Daoy (cell line): ENCODE results near the gene KCNQ1OT1. TPM values are rescaled to one million over a fixed set of nuclear protein-coding genes. Genes with fewer than 3 reads are reported as not detected.

Source experiments
- DNase-seq: peaks from one replicate; pipeline ENCODE4 v3.0.0-alpha.2; 2015; ENCODE audit warnings: low read depth
- total RNA-seq: library from RNA; depleted of rRNA; stranded (reverse); fragments of >200 nt; shearing (Covaris generic); gene quantifications from 2 replicates; pipeline ENCODE4 v1.2.3, GENCODE V29; 2014; rRNA removed

Gene KCNQ1OT1
- 0.77 and 1.1 TPM in 2 replicates for total RNA-seq

DNA sequence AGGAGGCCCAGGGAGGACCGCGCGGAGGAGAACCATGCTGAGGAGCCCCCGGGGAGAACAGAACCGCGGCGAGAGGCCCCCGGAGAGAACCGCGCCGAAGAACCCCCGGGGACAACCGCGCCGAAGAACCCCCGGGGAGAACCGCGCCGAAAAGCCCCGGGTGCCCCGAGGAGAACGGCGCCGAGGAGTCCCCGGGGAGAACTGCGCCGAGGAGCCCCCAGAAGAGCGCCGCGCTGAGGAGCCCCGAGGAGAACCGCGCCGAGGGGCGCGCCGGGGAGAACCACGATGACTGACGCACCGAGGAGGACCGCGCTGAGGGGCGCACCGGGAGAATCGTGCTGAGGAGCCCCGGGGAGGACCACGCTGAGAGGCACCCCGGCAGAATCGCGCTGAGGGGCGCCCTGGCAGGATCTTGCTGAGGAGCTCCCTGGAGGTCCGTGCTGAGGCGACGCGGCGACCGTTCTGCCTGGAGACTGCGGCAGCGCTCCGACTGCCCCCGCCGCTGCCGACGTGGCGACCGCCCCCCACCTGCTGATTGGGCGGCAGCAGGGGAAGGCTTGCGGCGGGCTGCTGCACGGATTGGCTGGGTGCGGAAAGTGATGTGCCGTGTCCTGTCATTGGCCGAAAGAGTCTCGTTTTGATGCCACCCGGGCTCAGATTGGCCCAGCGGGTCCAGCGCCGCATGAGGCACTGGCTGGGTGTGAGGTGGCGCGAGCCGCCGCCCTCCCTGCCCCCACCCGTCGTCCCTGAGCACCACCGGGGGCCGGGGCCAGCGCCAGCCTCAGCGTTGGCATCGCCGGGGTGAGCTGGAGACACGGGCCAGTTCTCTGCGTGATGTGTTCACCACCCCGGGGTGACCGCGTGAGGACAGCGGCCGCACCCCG is at the start of gene KCNQ1OT1:
Gene KCNQ1OT1 (minus strand): TSS at position 464 of the 884 bp plus-strand sequence.
- DNase-seq, result peak; percentile 98

DNA sequence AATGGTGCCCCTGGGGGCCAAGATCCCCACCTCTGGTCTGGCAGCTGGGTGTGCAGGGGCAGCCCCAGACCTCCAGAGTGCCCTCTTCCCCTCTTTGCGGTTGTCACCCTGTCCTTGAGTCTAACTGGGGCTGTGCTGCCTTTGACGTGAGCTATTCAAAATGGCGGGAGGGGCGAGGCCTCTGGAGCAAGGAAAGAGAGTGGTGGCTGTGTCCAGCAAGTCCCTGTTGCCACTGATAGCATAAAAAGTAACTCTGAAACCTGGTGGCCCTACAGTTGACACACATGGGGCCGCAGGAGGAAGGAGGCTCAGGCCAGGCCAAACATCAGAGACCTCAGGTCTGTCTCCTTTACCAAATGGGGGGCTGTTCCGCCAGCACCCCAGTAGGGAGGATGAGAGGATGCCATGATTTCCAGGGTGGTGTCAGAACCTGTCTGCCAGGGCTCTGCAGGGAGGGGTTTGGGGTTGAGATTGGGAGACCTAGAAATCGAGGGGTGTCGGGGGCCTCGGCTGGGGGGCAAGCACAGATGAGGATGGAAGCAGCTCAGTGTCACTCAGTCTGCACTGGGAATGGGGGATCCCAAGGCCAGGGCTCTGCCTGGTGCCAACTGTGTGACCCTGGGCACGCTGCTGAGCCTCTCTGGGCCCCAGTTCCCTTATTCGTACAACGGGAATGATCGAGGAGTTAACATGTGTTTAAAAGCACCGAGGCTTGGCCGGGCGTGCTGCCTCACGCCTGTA is 49.2 kb upstream of the KCNQ1OT1 start:
- no peak for DNase-seq

DNA sequence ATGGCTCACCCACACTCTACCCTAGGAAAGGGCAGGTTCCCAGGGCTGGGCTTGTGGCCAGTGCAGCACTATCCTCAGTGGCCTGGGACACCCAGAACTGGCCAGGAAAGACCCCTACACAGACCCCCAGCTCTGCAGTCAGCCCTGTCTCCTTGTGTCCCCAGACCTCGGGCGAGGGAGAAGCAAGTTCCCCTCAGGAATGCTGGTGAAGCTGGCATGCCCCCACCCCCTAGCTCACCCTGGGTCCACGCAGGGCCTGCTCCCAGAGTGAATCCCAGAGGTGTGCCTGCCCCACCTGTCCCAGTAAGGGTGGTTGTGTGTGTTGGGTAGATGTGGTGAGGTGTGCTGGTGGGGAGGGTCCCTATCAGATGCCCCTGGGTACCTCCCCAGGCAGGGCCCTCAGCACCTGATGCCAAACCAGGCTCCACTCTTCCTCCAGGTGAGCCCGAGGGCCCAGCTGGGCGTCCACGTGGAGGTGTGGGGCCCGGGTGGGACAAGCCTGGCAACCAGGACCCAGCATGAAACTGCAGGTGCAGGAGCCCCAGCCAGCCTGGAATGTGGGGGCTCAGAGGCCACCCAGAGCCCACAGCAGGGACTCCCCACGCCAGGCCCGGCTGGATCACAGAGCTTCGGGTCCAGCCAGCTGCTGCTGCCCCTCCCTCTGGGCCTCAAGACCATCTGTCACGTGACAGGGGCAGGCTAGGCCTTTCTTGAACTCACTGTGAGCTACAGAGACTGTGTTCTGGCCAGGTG is 48.4 kb upstream of the KCNQ1OT1 start:
- DNase-seq, result no peak

DNA sequence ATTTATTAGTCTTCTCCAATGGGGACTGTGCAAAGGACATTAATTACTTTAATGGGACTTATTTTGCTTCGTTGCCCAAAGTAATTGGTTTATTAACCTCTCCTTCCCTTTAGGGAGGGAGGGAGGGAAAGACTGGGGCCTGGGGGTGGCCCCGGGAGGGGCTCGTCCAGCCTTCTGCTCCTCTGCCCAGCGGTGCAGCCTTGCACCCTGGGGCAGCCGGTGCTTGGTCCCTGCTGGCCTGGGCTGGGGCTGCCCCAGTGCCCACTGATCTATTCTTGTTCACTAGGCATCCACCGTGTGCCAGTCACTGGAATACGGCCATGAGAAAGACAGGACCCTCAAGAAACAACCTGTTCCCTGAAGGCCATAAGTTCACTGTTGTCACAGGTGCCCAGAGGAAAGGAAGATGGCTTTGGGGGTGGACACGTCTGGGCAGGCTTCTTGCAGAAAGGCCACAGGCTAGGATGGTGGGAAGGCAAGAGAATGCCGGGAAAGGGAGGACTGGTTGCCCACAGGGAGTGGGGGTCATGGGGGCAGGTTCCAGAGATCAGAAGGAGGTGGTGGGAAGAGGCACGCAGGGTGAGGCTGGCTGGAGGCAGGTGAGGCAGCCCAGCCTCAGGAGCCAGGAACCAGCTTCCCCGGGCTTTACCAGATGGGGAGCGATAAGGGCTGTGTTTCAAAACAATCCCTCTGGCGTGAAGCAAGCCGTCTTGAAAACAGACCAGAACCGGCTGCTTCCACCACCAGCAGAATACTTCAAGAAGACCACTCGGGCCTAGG is 47.6 kb upstream of the KCNQ1OT1 start:
- DNase-seq, result no peak

DNA sequence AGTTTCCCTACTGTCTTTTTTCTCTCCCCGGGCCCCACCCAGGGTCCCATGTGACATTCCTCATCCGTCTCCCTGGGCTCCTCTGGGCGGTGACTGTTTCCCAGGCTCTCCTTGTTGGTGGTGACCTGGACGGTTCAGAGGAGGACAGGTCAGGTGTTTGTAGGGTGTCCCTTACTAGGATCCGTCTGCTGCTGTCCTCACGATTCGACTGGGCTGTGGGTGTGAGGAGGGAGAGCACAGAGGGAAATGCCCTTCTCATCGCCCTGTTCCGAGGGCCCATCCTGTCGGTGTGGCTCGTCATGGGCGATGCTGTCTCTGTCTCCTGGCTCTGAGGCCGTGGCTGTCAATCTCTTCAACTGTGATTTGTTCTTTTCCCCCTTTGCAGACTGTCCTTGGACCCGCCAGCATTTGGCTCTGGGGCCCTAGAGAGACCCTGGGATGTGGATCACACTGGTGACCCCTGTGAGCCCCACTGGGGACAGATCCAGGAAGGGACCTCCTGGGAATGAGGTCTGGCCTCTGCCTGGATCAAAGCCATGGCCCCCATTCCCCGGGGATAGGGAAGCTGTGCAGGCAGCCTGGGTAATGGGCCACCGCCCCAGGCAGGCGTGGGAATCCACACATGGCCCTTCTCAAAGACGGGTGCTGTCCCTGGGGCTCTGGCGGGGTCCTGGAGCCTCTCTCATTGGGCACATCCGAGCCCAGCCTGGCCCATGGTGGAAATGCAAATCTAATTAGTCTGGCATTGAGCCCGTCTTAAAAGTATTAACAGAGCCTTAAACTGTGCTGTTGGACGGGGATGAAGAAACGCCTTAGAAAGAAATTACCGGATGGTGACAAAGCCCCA is 46.8 kb upstream of the KCNQ1OT1 start:
- no peak for DNase-seq

DNA sequence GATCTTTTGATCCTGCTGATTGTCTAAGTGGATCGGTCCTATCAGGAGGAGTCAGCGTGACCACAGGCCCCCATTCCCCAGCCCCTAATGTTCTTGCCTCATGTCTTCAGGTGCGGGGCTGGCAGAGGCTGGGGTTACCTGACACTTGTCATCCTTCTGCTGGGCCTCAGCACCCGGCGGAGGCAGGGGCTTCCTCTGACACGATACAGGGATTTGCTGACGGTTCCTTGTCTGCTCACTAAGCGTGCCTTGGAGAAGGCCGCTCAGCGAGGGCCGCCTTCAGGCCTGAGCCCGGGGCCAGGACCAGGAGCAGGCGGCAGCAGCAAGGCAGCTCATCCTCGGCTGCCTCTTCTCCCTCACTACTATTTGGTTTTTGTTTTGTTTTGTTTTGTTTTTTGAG is 45.7 kb upstream of the KCNQ1OT1 start:
- no peak for DNase-seq

DNA sequence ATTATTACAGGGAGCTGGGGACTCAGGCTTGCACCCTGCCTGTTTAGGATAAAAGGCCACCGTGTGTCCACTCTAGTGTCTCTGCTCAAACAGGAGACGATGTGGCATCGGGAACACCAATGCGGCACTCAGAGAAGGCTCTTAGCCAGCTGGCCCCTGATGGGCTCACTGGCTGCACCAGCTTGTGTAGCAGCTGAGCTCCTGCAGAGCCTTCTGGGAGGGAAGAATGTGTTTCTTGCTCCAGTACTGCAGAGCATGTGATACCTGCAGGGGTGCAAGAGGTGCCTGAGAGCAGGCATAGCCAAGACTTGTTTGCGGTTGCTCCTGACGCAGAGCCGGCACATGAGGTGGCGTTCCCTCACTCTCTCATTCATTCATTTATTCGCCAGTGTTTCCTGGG is 44.4 kb upstream of the KCNQ1OT1 start:
- DNase-seq, result no peak

DNA sequence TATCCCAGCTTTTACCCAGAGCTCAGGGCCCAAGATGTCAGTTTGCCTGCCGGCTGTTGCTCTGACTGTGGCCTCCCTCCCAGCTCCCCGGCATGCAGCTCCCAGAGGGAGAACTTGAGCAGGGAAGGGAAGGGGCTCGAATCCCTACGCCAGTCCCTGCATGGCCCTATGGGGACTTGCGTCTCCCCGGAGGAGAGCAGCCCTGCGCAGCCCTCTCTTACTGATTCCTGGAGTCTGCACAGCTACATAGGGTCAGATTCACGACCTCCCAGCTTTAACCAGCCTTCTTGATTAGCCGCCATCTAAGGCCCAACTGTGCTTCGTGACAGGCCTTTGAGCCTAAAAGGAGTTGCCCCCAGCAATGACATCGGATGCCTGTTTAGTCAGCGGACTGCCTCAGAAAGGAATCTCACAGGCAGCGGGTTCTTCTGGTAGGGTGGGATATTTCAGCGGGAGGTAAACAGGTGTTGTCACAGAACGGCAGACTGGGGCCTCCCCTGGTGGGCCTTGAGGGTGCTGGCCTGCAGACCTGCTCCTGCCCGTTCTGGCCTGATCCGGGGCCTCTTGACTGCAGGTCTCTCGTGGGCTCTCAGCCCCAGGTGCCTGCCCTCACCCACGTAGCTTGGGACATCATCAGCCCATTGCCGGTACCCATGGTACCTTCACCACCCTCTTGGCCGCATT is 43.8 kb upstream of the KCNQ1OT1 start:
- DNase-seq, result no peak

DNA sequence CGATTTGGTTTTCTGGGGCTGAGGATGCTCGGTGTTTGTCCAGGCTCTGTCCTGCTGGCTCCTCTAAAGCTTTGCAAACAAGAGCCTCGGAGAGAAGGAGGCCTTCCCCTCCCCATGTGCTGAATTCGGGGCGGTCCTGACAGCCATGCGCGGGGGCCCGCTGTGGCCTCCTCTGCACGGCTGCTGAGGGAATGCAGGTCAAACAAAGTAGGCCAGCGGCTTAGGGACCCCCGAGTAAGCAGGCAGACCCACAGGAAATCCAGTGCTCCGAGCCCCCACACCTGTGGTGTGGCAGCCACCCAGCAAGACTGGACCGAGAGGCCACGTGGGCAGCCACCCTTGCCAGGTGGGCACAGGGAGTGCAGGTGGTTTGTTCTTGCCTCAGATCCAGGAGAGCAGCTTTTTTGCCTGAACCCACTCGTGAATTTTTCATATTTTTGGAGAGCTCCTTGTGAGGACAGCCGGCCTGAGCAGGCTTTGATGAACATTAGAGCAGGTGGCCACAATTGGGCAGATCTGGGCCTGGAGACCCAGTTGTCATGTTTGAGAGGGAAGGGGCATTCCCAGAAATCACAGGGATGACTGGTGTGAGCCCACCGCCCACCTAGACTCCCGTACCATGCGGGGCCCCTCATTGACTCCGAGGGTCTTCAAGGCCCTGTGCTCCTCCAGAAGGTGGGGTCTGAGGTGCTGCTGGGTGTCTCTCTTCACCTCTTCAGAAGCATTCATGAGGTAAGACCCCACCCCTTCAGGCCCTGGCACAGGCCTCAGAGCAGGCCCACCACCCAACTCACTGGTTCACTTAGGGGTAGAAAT is 43.0 kb upstream of the KCNQ1OT1 start:
- no peak for DNase-seq

DNA sequence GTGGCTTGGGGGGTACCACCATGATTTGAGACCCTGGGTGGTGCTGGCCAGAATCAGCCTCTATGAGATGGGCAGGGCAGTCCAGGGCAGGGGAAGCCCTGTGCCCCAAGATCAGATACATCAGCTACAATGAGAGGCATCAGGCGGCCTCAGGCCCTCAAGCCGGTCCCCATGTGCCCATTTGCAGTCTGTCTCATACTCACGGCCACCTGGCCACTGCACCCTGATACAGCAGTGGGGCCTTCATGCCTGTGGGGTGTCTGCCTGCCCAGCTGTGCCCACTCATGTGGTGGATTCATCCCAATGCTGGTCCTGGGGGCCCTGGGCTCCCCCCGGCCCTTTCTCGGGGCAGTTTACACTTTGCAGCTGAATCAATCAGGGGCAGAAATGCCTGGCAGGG is 42.4 kb upstream of the KCNQ1OT1 start:
- no peak for DNase-seq

DNA sequence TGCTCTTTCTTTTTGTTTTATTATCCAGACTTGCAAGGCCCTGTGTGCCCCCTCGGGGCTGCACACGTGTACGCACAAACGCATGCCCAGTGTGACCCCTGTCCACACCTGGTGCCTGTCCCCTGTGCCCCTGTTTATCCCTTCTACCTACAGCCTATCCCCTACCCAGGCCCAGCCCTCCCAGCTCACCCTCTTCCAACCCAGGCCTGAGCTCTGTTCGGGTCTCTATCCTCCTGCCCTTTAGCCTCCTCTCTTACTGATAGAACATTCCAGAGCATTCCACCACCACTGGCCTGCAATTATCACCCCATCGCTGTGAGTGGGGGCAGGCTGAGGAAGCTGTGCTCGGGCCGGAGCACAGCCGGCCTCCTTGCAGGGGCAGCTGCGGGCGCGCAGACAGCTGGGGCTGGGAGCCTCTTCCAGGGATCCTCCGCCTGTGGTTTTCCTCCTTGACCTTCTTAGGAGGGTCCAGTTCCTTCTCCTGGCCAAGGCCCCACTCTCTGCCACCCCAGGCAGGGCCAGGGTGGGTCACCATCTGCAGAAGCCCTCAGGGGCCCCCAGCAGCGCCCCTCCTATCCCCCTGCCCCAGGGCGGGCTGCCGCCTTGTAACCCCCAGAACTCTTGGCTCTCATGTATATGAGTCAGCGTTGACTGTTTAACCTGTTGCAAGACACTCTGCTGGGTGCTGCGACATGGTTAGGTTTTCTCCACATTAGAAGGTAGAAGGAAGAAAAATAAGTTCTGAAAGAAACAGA is 41.8 kb upstream of the KCNQ1OT1 start:
- peak; percentile 52 for DNase-seq

DNA sequence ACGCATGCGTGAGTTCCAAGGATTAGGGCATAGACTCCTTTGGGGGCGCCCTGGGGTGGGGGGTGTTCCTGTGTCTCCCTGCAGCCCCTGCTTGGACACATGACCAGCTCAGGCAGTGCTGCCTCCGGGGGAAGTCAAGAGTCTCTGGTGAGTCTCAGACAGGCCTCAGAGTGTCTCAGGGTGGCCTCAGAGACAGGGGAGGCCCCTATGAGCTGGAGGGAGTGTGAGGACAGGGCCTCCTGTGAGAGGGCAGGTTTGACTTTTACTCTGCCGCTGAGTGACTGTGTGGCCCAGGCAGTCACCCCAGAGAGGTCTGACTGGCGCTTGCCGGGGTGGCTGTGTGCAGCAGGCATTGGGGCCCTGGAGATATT is 41.2 kb upstream of the KCNQ1OT1 start:
- no peak for DNase-seq

DNA sequence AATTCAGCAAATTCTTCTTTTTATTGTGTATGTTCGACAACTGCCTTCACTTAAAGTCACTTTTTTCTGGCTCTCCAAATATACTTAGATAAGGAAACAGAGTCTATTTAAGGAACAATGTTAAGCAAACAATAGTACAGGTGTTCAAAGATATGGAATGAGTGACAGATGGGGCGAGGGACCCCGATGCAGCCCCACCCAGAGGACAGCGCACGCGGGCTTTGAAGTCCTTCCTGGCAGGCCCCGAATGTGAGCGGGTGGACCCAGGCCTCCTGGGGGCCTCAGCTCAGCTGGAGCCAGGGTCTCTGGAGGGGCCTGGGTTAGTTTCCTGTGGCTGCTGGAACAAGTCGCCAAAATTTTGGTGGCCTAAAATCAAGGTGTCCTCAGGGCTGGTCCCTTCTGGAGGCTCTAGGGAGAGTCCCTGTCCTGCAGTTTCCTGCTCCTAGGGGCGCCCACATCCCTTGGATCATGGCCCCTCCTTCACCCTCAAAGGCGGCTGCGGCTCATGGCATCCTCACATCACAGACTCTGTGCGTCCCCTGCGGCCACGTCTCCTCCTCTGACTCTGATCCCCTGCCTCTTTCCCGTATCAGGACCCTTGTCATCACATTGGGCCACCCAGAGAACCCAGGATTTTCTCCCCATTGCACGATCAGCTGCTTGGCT is 40.6 kb upstream of the KCNQ1OT1 start:
- DNase-seq, result no peak

DNA sequence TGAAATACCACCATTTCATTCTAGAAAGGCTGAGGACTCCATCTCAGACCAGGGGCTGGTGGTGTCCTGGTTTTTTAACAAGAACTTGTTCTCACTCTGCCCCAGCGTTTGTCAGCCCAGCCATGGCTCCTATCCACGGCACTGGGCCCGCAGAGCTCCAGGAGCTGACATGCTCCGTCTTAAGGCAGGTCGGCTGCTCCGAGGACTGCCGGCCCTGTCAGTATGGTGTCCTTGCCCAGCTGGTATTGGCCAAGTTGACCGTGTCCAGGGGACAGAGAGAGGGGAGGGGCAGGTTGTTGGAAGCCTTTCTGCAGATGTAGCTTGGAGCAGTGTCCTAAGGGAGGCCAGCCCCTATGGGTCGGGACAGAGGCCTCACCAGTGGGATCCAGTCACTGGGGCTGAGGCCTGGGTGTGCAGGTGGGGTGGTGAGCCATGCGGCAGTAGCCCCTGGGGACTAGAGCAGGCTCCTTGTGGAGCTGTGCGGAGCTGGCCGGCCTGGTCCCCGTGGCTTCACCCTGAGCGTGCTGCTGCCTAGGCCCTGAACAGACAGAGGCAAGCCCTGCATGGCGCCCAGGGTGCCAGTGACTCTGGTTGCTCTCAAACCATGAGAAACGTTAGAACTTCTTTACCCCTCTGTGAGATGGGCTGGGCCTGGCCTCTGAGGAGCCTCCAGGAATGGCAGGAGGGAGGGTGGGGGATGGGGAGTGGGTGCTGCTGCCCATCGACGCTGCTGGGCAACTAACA is 39.9 kb upstream of the KCNQ1OT1 start:
- no peak for DNase-seq

DNA sequence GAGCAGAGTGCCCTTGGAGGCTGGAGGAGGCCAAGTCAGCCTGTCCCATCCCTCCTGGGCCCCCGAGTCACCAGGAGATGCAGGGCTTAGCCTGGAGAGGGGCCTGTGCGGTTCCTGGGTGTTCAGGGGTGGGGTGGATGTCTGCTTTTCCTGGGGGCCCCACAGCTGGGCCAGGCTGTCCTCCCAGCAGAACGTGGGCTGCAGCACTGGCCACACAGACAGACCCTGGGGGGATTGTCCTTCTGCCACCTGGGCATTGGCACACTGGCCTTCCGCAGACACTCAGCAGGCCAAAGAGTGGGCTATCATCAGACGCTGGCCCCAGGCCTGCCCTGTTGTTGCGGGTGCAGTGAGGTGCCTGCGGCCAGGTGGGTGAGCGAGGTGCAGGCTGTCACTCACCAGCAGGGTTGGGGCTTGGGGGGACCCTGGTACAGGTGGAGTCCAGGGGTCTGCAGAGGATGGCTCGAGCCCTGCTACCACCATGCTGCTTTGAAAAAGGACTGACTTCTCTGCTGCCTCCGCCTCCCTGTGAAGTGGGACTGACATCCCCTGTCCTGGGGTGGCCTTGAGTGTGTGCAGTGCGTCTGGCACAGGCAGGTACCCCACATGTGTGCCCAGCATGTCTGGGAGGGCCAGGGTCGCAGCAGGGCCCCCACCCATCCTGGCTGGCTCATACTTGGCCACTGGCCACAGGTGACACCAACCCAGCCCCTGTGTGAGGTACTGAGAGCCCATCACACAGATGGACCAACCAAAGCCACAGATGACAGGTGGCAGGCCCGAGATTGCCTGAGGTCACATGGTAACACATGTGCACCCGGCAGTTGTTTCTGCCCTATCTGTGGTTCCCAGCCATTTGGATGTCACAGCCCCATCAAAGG is 39.0 kb upstream of the KCNQ1OT1 start:
- DNase-seq, result no peak

DNA sequence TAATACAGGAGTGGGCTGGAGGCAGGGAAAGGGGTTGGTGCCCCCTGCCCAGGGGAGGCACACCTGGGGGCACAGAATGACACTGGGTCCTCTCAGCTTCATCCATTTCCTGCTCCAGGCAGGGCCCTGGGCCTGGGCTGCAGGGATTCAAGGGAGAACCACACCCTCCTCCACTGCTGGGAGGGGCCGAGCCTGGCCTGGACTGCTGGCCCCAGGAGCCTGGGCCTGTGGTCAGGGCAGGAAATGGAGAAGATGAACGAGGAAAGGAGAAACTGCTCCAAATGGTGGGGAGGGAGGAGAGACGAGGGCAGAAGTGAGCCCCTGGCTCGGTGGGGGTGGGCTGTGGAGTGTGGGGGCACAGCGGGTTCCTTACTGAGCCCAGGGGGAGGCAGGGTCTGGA is 38.1 kb upstream of the KCNQ1OT1 start:
- DNase-seq, result peak; percentile 60
